Measurements from ENCODE around the gene AGBL1. TPM values are rescaled to one million over a fixed set of nuclear protein-coding genes. Genes with fewer than 3 reads are reported as not detected.

The AGBL1 gene
- total RNA-seq, 1 donor from 2014 or later: not detected

GRCh38 chr15:86725628-86726027 is 646.0 kb downstream of the AGBL1 start:
- H3K9me3 Mint-ChIP-seq (ENCODE audit: unreplicated experiment): peaks cover 16% of the 10 kb centered on the region
- H3K27me3 Mint-ChIP-seq (ENCODE audit: unreplicated experiment): no peaks in the 10 kb centered on the region
- DNase-seq (ENCODE audit: extremely low spot score, unreplicated experiment): no peak
- H3K4me1 Mint-ChIP-seq (ENCODE audit: unreplicated experiment): no peaks in the 10 kb centered on the region
- H3K4me3 Mint-ChIP-seq (ENCODE audit: unreplicated experiment): no peak overlapping the region
- no peak overlapping the region for H3K27ac Mint-ChIP-seq (ENCODE audit: unreplicated experiment)
- TF ChIP-seq, protein P1, sequence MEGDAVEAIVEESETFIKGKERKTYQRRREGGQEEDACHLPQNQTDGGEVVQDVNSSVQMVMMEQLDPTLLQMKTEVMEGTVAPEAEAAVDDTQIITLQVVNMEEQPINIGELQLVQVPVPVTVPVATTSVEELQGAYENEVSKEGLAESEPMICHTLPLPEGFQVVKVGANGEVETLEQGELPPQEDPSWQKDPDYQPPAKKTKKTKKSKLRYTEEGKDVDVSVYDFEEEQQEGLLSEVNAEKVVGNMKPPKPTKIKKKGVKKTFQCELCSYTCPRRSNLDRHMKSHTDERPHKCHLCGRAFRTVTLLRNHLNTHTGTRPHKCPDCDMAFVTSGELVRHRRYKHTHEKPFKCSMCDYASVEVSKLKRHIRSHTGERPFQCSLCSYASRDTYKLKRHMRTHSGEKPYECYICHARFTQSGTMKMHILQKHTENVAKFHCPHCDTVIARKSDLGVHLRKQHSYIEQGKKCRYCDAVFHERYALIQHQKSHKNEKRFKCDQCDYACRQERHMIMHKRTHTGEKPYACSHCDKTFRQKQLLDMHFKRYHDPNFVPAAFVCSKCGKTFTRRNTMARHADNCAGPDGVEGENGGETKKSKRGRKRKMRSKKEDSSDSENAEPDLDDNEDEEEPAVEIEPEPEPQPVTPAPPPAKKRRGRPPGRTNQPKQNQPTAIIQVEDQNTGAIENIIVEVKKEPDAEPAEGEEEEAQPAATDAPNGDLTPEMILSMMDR (IDR thresholded peaks at IDR 0.05): no peak
- H3K36me3 Mint-ChIP-seq (ENCODE audit: unreplicated experiment): no peaks in the 10 kb centered on the region

DNA sequence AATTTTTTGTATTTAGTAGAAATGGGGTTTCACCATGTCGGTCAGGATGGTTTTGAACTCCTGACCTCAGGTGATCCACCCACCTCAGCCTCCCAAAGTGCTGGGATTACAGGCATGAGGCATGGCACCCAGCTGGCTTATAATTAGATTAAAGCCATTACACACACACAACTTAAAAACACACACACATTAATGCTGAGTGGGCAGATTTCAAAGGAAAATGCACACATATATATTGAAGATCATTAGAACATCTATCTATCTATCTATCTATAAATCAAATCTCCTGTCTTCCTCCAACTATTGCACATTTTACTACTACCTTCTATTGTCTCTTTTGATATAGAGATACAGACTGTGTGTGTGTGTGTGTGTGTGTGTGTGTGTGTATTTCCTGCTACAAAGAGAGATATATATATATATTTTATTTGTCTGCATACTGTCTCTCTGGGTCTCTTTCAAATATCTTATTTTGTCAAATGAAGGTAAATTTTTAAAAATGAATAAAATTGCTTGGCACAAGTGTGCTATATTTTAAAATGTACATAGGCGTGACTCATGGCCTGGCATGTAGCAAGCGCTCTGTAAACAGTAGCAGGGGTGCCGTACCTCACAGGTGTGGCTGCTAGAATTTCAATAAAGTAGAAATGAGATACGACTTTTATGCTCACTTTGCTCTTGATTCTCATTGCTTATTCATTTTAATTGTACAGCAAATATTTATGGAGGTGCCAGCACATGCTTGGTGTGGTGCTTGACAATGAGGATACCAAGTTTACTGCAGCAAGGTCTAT is 655.8 kb downstream of the AGBL1 start:
- no peak overlapping the region for H3K4me3 Mint-ChIP-seq (ENCODE audit: unreplicated experiment)
- DNase-seq (ENCODE audit: extremely low spot score, unreplicated experiment): no peak
- TF ChIP-seq, protein P1 (IDR thresholded peaks at IDR 0.05): no peak
- H3K27ac Mint-ChIP-seq (ENCODE audit: unreplicated experiment): no peak overlapping the region
- H3K4me1 Mint-ChIP-seq (ENCODE audit: unreplicated experiment): no peaks in the 10 kb centered on the region
- no peaks in the 10 kb centered on the region for H3K27me3 Mint-ChIP-seq (ENCODE audit: unreplicated experiment)
- no peaks in the 10 kb centered on the region for H3K36me3 Mint-ChIP-seq (ENCODE audit: unreplicated experiment)
- peaks cover 28% of the 10 kb centered on the region for H3K9me3 Mint-ChIP-seq (ENCODE audit: unreplicated experiment)

DNA sequence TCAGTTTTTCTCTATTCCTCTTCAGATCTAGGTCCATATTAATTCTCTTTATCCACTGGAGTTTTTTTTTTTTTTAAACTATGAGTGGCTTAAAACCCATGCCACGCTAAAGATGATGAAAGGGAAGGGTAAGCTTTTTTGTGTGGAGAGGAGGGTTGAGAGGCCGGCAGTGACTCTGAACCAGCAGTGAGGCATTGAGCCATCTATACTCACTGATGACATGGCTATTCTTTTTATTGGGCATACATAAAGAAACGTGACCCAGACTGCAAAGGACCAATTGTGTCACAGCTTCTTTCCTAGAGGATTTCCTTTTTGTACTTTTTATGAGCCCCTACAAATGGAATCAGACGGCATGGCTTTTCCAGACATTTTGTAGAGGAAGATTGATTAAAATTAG is 662.2 kb downstream of the AGBL1 start:
- no peaks in the 10 kb centered on the region for H3K36me3 Mint-ChIP-seq (ENCODE audit: unreplicated experiment)
- no peak overlapping the region for H3K27ac Mint-ChIP-seq (ENCODE audit: unreplicated experiment)
- H3K4me3 Mint-ChIP-seq (ENCODE audit: unreplicated experiment): no peak overlapping the region
- H3K27me3 Mint-ChIP-seq (ENCODE audit: unreplicated experiment): no peaks in the 10 kb centered on the region
- no peaks in the 10 kb centered on the region for H3K4me1 Mint-ChIP-seq (ENCODE audit: unreplicated experiment)
- no peak for DNase-seq (ENCODE audit: extremely low spot score, unreplicated experiment)
- H3K9me3 Mint-ChIP-seq (ENCODE audit: unreplicated experiment): peaks cover 21% of the 10 kb centered on the region
- TF ChIP-seq, protein P1 (IDR thresholded peaks at IDR 0.05): no peak

- DNase-seq (ENCODE audit: extremely low spot score, unreplicated experiment): no peak
- Mint-ChIP-seq H3K27me3 (ENCODE audit: unreplicated experiment) (no peaks in the 10 kb centered on the region), H3K36me3 (ENCODE audit: unreplicated experiment) (no peaks in the 10 kb centered on the region), H3K9me3 (ENCODE audit: unreplicated experiment) (peaks cover 10% of the 10 kb centered on the region), H3K4me3 (ENCODE audit: unreplicated experiment) (no peak overlapping the region), H3K4me1 (ENCODE audit: unreplicated experiment) (no peaks in the 10 kb centered on the region), H3K27ac (ENCODE audit: unreplicated experiment) (no peak overlapping the region)
- TF ChIP-seq, protein P1 (IDR thresholded peaks at IDR 0.05): no peak
Observed at GRCh38 chr15:86743283-86743903, 663.7 kb downstream of the AGBL1 start.

DNA sequence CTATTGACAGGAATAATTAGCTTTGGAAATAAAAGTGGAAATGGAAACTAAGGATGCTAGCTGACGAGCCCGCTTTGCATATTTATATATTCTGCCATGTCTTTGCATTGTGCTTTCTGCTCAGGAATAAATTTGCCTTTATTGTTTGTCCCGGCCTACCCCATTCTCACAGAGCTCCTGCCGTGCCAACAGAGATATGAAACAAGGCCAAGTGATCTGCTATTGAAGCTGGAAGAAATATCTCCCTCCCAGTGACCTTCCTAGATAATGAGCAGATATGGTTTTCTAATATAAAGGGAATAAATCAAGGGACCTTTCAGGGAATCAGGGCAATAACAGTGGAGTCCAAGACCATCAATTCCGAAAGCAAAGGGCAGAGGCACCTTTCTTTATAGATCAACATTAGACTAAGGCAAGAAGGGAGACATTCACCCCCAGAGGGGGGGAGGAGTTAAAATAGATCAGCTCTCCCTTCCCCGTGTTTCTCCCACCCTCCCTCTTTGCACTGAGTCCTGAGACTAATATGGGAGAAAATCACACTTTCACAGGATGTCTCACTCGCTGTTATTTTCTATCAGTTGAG is 664.6 kb downstream of the AGBL1 start:
- TF ChIP-seq, protein P1 (IDR thresholded peaks at IDR 0.05): no peak
- H3K36me3 Mint-ChIP-seq (ENCODE audit: unreplicated experiment): no peaks in the 10 kb centered on the region
- peaks cover 12% of the 10 kb centered on the region for H3K9me3 Mint-ChIP-seq (ENCODE audit: unreplicated experiment)
- H3K27ac Mint-ChIP-seq (ENCODE audit: unreplicated experiment): no peak overlapping the region
- DNase-seq (ENCODE audit: extremely low spot score, unreplicated experiment): no peak
- H3K4me1 Mint-ChIP-seq (ENCODE audit: unreplicated experiment): no peaks in the 10 kb centered on the region
- no peaks in the 10 kb centered on the region for H3K27me3 Mint-ChIP-seq (ENCODE audit: unreplicated experiment)
- no peak overlapping the region for H3K4me3 Mint-ChIP-seq (ENCODE audit: unreplicated experiment)

Data from osteocyte (in vitro differentiated cells).